WTC11 (cell line): ENCODE results near the gene PPP4C.

Source experiments
- ATF1 ChIP-seq: sonication (generic); formaldehyde crosslinking; IDR thresholded peaks from 2 replicates; pipeline ENCODE4 v1.8.1; 2023; ENCODE audit warnings: mild to moderate bottlenecking, moderate library complexity, missing genetic modification reagents
- CREM ChIP-seq: sonication (generic); formaldehyde crosslinking; IDR thresholded peaks from 2 replicates; pipeline ENCODE4 v1.8.1; 2022; ENCODE audit warnings: mild to moderate bottlenecking, missing genetic modification reagents, moderate library complexity
- NR2C2 ChIP-seq: sonication (generic); formaldehyde crosslinking; IDR thresholded peaks from 2 replicates; pipeline ENCODE4 v1.8.0; 2022; ENCODE audit warnings: mild to moderate bottlenecking, missing genetic modification reagents
- SP1 ChIP-seq: sonication (generic); formaldehyde crosslinking; conservative IDR thresholded peaks from 2 replicates; pipeline ENCODE4 v1.8.1; 2022; ENCODE audit warnings: missing genetic modification reagents
- TF ChIP-seq, protein P1 (sequence below): fragments of 200-600 bp; IDR thresholded peaks from 2 replicates; pipeline ENCODE4 v1.8.0; 2022; ENCODE audit warnings: antibody characterized with exemption
- TF ChIP-seq, protein P2 (sequence below): sonication (generic); formaldehyde crosslinking; IDR thresholded peaks from 2 replicates; pipeline ENCODE4 v1.8.0; 2022; ENCODE audit warnings: mild to moderate bottlenecking, missing genetic modification reagents
- TF ChIP-seq, protein P3 (sequence below): sonication (generic); formaldehyde crosslinking; IDR thresholded peaks from 2 replicates; pipeline ENCODE4 v1.8.0; 2023; ENCODE audit warnings: mild to moderate bottlenecking, missing genetic modification reagents
- TF ChIP-seq, protein P4 (sequence below): fragments of 250-450 bp; sonication (Bioruptor Pico); IDR thresholded peaks from 2 replicates; pipeline ENCODE4 v1.9.0; 2021; ENCODE audit warnings: mild to moderate bottlenecking
- TF ChIP-seq, protein P5 (sequence below): sonication (generic); formaldehyde crosslinking; conservative IDR thresholded peaks from 2 replicates; pipeline ENCODE4 v1.8.1; 2023; ENCODE audit warnings: mild to moderate bottlenecking, low read depth, missing genetic modification reagents, moderate library complexity
- TF ChIP-seq, protein P6 (sequence below): sonication (generic); formaldehyde crosslinking; IDR thresholded peaks from 2 replicates; pipeline ENCODE4 v1.8.1; 2022; ENCODE audit warnings: low read depth, missing genetic modification reagents, borderline replicate concordance

DNA sequence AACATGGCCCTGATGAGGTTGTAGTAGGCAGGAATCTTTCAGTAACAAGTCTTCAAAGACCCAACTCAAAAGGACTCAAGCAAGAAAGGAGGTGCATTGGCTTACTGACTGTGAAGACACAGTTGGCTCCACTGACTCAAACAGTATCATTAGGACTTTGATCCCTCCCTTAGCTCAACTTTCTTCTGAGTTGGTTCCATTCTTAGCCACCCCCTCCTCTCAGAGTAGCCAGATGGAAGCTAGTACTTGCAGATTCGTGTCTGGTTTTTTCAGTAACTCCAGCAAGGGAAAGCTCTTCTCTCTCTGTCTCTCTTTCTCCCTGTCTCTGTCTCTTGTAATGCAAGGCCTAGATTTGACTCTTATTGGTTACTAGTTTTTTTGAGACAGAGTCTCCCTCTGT lies 52.2 kb downstream of the PPP4C start:
- no peak for TF ChIP-seq SP1 (CRISPR knock-in tag)
- TF ChIP-seq, protein P1, sequence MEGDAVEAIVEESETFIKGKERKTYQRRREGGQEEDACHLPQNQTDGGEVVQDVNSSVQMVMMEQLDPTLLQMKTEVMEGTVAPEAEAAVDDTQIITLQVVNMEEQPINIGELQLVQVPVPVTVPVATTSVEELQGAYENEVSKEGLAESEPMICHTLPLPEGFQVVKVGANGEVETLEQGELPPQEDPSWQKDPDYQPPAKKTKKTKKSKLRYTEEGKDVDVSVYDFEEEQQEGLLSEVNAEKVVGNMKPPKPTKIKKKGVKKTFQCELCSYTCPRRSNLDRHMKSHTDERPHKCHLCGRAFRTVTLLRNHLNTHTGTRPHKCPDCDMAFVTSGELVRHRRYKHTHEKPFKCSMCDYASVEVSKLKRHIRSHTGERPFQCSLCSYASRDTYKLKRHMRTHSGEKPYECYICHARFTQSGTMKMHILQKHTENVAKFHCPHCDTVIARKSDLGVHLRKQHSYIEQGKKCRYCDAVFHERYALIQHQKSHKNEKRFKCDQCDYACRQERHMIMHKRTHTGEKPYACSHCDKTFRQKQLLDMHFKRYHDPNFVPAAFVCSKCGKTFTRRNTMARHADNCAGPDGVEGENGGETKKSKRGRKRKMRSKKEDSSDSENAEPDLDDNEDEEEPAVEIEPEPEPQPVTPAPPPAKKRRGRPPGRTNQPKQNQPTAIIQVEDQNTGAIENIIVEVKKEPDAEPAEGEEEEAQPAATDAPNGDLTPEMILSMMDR, result no peak
- TF ChIP-seq, protein P2, sequence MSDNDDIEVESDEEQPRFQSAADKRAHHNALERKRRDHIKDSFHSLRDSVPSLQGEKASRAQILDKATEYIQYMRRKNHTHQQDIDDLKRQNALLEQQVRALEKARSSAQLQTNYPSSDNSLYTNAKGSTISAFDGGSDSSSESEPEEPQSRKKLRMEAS (CRISPR knock-in tag), result no peak
- TF ChIP-seq, protein P3, sequence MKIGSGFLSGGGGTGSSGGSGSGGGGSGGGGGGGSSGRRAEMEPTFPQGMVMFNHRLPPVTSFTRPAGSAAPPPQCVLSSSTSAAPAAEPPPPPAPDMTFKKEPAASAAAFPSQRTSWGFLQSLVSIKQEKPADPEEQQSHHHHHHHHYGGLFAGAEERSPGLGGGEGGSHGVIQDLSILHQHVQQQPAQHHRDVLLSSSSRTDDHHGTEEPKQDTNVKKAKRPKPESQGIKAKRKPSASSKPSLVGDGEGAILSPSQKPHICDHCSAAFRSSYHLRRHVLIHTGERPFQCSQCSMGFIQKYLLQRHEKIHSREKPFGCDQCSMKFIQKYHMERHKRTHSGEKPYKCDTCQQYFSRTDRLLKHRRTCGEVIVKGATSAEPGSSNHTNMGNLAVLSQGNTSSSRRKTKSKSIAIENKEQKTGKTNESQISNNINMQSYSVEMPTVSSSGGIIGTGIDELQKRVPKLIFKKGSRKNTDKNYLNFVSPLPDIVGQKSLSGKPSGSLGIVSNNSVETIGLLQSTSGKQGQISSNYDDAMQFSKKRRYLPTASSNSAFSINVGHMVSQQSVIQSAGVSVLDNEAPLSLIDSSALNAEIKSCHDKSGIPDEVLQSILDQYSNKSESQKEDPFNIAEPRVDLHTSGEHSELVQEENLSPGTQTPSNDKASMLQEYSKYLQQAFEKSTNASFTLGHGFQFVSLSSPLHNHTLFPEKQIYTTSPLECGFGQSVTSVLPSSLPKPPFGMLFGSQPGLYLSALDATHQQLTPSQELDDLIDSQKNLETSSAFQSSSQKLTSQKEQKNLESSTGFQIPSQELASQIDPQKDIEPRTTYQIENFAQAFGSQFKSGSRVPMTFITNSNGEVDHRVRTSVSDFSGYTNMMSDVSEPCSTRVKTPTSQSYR (CRISPR knock-in tag), result no peak
- TF ChIP-seq, protein P4, sequence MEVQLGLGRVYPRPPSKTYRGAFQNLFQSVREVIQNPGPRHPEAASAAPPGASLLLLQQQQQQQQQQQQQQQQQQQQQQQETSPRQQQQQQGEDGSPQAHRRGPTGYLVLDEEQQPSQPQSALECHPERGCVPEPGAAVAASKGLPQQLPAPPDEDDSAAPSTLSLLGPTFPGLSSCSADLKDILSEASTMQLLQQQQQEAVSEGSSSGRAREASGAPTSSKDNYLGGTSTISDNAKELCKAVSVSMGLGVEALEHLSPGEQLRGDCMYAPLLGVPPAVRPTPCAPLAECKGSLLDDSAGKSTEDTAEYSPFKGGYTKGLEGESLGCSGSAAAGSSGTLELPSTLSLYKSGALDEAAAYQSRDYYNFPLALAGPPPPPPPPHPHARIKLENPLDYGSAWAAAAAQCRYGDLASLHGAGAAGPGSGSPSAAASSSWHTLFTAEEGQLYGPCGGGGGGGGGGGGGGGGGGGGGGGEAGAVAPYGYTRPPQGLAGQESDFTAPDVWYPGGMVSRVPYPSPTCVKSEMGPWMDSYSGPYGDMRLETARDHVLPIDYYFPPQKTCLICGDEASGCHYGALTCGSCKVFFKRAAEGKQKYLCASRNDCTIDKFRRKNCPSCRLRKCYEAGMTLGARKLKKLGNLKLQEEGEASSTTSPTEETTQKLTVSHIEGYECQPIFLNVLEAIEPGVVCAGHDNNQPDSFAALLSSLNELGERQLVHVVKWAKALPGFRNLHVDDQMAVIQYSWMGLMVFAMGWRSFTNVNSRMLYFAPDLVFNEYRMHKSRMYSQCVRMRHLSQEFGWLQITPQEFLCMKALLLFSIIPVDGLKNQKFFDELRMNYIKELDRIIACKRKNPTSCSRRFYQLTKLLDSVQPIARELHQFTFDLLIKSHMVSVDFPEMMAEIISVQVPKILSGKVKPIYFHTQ, result no peak
- TF ChIP-seq, protein P5, sequence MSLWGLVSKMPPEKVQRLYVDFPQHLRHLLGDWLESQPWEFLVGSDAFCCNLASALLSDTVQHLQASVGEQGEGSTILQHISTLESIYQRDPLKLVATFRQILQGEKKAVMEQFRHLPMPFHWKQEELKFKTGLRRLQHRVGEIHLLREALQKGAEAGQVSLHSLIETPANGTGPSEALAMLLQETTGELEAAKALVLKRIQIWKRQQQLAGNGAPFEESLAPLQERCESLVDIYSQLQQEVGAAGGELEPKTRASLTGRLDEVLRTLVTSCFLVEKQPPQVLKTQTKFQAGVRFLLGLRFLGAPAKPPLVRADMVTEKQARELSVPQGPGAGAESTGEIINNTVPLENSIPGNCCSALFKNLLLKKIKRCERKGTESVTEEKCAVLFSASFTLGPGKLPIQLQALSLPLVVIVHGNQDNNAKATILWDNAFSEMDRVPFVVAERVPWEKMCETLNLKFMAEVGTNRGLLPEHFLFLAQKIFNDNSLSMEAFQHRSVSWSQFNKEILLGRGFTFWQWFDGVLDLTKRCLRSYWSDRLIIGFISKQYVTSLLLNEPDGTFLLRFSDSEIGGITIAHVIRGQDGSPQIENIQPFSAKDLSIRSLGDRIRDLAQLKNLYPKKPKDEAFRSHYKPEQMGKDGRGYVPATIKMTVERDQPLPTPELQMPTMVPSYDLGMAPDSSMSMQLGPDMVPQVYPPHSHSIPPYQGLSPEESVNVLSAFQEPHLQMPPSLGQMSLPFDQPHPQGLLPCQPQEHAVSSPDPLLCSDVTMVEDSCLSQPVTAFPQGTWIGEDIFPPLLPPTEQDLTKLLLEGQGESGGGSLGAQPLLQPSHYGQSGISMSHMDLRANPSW (CRISPR knock-in tag), result no peak
- no peak for TF ChIP-seq ATF1
- no peak for TF ChIP-seq NR2C2 (CRISPR knock-in tag)
- TF ChIP-seq, protein P6, sequence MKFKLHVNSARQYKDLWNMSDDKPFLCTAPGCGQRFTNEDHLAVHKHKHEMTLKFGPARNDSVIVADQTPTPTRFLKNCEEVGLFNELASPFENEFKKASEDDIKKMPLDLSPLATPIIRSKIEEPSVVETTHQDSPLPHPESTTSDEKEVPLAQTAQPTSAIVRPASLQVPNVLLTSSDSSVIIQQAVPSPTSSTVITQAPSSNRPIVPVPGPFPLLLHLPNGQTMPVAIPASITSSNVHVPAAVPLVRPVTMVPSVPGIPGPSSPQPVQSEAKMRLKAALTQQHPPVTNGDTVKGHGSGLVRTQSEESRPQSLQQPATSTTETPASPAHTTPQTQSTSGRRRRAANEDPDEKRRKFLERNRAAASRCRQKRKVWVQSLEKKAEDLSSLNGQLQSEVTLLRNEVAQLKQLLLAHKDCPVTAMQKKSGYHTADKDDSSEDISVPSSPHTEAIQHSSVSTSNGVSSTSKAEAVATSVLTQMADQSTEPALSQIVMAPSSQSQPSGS (CRISPR knock-in tag), result no peak
- no peak for TF ChIP-seq CREM (CRISPR knock-in tag)
